Stimulated activated CD8-positive, alpha-beta memory T cell treated with anti-CD3 and anti-CD28 coated beads, Interleukin-4, amount 100 ng/mL, for 1 hour (primary cell): Measurements from ENCODE around the gene ZBTB20.
"Not testable (repeated sequence)": the region's sequence is repeated elsewhere in the genome, so short reads cannot be mapped to it uniquely, and the experiment has no call there.

Experiments
- DNase-seq, 2 donors: peaks; one replicate each; pipeline ENCODE4 v3.0.0-alpha.2; 2020; ENCODE audit warnings: low read depth in 2 of 2, low spot score in 1 of 2

The ZBTB20 gene

GRCh38 chr3:115146418-115147328 lies at the start of gene ZBTB20:
TSS of gene ZBTB20 (minus strand) at chr3:115147288.
- peak; percentile 27 to 46 for DNase-seq

DNA sequence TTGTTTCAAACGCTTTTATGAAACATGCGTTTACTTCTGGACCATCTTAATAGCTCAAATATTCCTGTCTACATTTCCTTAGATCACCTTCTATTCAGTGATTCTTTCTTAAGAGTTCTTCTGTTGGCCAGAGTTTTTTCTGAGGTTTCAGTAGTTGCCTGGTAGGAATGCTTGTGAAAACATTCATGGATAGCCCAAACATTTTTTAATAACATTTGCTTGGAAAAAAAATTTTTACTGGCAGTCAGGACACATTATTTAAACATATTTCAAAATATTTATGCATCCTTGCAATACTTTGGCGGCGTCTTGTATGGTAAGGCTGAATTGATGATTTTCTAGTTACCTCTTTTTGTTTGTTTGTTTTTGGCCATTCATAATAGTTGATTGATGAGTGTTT lies 47.4 kb upstream of the ZBTB20 start:
- no peak for DNase-seq

- no peak for DNase-seq
Observed at GRCh38 chr3:115190747-115191146, 43.7 kb upstream of the ZBTB20 start.

DNA sequence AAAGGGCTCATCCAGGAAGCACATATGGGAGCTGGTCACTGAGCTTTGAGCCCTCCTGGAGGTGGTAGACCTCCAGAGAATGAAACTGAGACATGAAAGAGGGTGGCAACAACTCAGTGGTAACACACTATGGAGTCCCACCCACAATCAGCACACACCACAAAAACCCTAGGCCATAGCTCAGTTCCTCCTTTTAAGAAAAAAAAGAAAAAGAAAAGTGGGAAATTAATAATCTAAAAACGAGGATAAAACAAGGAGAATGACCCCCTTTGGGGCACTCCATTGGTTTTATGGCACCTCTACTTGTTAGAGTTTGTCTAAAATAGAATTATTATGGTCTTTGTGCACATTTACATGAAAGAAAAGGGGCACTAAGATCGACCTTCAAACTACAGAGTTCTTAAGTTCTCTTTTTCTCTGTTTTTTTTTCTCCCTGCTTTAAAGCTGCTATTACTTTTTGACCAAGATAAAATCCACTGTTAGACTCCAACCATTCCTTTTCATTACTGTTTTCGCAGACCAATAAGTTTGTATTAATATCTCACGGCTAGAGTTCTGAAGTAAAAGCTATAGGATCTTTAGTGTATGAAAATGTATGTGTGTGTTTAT lies 40.2 kb upstream of the ZBTB20 start:
- DNase-seq, result no peak

DNA sequence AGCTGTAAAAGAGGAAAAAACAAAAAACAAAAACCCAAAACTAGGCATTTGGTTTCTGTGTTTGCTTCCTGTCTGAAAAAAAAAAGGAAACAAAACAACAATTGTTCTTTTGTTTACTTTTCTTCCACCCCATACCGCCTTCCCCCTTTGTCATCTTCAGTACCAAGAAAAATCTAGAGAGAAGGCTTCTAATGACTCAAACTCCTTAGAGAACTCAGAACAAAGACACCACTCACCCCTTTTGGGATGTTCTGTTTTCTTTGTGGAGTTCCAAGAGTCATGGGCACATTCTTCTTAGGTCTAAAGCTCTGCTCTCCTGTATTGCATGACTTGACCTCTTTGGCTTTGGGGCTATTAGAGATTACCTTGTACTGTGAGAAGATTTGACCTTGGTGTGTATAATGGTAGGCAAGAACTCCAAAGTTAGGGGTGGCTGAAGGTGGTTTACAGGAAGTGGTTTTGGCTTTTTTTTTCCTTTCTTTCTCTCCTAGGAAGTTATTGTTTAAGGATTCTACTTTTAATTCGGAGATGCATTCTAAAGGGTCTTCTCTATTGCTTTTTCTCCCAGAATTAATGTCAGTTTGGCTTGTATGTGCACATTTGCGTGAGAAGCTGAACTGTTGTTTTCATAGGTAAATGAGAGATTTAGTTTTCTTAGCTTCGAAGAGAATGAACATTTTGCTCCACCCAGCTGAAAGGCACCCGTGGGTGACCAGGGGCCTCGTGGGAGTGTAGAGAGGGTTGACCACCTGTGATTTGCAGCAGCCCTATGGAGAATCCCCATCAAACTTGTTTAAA lies 39.5 kb upstream of the ZBTB20 start:
- DNase-seq, result no peak

DNA sequence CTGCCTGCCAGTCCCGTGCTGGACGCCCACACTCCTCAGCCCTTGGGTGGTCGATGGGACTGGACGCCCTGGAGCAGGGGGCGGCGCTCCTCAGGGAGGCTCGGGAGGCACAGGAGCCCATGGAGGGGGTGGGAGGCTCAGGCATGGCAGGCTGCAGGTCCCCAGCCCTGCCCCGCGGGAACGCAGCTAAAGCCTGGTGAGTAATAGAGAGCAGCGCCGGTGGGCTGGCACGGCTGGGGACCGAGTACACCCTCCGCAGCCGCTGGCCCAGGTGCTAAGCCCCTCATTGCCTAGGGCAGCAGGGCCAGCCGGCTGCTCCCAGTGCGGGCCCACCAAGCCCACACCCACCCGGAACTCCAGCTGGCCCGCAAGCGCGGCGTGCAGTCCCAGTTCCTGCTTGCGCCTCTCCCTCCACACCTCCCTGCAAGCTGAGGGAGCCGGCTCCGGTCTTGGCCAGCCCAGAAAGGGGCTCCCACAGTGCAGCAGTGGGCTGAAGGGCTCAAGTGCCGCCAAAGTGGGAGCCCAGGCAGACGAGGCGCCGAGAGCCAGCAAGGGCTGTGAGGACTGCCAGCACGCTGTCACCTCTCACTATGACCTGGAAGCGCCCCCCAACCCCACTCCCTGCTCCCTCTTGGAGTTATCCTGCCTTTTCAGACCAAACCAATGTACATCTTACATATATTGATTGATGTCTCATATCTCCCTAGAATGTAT lies 37.9 kb upstream of the ZBTB20 start:
- DNase-seq, result not testable (repeated sequence)

GRCh38 chr3:115178930-115179329 lies 31.8 kb upstream of the ZBTB20 start:
- not testable (repeated sequence) for DNase-seq

DNA sequence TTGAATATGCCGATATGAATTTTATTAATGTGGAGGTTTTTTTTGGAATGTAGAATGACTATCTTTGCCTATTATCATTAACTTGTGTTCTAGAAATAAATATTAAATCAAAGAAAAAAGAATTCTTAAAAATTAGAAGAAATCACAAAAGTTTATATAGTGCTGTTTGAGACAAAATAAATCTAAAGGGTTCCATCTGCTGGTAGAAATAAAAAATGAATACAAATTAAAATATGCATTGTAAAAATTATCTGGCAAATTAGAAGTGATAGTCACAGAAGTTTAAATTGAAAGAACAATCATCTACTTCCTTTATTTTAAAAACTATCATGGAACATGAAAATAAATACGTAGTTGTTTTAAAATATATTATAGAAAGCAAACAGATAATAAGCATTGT lies 22.7 kb upstream of the ZBTB20 start:
- DNase-seq, result no peak

DNA sequence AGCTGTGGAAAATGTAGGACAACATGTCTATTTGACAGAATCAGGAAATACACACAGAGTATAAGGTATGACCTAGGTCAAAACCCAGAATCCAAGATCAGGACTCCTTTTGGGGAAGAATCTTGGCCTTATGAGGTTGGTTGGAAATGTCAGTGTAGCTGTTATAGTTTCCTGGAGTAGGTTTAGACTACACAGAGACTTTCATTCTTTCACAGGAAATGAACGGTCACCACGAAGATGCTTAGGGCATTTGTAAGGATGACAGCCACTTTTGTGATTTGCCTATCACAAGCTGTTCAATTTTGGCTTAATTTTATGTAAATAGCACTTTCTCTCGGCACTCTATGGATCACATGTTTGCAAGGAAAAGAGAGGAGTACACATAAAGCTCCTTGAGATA lies 18.6 kb upstream of the ZBTB20 start:
- DNase-seq, result no peak

DNA sequence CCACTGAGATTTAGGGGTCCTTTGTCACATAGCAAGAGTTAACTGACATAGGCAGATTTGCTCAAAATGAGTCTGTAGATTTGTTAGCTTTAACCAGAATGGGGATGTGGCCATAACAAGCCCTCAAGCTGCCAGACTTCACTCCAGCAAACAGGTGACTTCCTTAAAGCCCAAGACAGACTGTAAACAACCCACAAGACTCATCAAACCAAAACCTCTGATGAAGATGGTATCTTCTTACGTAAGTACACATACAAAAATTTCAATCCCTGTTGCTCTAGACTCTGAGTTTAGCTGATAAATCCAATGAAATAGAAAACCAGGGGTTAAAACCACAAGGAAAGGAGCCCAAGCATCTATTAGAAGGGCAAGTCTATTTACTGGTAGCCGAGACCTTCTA lies 18.2 kb upstream of the ZBTB20 start:
- DNase-seq, result no peak

- no peak for DNase-seq
Observed at GRCh38 chr3:115164374-115165221, 17.5 kb upstream of the ZBTB20 start.

DNA sequence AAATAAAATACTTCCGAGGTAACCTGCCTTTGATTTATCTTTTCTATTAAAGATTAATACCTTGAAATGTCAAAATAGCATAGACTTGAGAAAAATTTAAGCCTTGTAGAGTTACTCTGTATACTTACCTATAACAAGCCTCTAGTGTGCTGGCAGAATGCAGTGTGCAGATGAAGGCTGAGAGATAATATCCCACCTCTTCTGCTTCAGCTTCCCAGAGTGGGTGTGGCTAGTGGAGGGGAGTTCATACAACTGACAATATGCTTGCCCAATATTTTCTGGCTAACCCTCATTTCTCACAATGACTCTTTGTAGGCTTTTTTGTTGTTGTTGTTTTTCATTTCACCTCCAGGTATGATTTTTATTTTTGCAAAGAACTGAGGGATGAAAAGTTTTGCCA lies 15.7 kb upstream of the ZBTB20 start:
- DNase-seq, result no peak

- DNase-seq, result no peak
Observed at GRCh38 chr3:115161866-115162265, 14.8 kb upstream of the ZBTB20 start.

GRCh38 chr3:115161168-115161834 lies 14.2 kb upstream of the ZBTB20 start:
- no peak for DNase-seq

GRCh38 chr3:115160295-115160694 lies 13.2 kb upstream of the ZBTB20 start:
- DNase-seq, result no peak

DNA sequence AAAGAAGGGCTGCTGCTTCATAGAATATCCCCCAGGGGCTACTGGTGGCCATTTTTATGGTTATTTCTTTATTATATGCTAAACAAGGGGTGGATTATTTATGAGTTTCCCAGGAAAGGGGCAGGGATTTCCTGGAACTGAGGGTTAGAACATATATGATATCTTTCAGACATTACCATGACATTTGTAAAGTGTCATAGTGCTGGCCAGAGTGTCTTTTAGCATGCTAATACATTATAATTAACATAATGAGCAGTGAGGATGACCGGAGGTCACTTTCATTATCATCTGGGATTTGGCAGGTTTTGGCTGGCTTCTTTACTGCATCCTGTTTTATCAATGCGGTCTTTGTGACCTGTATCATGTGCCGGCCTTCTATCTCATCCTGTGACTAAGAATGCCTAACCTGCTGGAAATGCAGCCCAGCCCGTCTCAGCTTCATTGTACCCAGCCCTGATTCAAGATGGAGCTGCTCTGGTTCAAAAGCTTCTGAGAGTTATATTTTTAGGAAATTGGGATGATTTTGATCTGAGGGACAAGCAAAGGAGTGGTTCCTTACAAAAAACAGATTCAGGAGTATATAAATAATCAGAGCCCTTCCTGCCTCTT lies 9.1 kb upstream of the ZBTB20 start:
- DNase-seq, result no peak

- no peak for DNase-seq
Observed at GRCh38 chr3:115154611-115155010, 7.5 kb upstream of the ZBTB20 start.

GRCh38 chr3:115151921-115152320 lies 4.8 kb upstream of the ZBTB20 start:
- no peak for DNase-seq

DNA sequence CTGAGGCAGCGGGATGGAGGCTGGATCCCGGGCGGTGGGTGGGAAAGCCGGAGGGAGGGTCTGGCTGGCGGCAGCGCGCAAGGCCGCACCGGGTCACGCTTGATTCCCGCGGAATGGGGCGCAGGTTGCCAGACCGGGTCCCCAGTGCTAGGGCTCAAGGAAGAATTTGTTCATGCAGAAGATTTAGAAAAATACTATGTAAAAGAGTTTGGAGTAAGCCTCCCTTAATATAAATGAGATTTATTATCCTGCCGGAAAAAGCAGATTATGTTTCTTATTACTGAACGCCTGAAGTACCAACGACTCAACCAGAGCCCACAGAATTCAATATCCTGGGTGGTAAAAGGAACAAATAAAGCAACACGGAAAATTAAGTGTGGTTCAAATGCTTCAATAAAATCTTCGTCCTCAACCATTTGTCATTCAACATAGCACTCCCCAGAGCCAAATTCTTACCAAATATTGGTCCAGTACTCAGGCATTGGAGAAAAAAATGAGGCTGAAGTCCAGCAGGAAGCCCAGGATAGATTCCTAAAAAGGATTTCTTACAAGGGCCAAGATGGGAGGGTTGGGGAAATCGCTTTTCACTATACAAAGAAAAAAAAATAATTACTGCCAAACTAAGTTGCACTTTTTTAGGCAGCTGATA lies 1.2 kb upstream of the ZBTB20 start:
- no peak for DNase-seq
